Fibroblast of the conjunctiva (primary cell): Measurements from ENCODE around the gene DNMT3B.

Experiments
- DNase-seq: peaks from one replicate; pipeline ENCODE4 v3.0.0-alpha.2; 2010; ENCODE audit warnings: low read depth

The DNMT3B gene

DNA sequence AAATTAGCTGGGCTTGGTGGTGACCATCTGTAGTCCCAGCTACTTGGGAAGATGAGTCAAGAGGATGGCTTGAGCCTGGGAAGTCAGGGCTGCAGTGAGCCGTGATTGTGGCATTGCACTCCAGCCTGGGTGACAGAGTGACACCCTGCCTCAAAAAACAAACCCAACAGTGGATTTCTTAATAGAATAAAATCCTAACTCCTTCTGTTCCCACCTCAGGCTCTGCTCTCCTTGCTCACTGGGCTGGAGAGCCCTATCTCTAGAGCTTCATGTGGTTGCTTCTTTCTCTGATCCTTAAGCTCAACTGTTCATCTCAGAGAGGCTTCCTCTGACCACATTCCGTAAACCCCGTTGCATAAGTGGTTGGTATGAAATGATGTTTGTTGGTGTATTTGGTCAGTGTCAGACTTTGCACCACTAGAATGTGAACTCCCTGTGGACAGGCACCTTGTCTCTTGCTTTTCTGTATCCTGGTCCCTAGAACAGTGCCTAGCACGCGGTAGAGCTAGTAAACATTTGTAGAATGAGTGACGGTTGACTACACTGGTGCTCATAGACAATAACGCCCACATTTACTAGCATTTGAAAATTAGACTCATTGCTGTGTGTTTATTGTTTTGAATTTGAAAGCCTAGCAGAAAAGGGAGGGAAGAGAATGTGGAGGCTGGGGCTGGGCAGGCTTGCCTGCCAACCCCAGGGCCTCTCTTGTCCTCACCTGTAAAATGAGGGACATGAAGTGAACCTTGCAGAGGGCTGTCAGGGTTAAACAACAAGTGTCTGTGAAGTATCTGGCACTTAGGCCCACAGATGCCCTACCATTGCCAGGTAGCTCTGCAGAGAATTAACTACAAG, 61.8 kb downstream of the DNMT3B start:
- no peak for DNase-seq

DNA sequence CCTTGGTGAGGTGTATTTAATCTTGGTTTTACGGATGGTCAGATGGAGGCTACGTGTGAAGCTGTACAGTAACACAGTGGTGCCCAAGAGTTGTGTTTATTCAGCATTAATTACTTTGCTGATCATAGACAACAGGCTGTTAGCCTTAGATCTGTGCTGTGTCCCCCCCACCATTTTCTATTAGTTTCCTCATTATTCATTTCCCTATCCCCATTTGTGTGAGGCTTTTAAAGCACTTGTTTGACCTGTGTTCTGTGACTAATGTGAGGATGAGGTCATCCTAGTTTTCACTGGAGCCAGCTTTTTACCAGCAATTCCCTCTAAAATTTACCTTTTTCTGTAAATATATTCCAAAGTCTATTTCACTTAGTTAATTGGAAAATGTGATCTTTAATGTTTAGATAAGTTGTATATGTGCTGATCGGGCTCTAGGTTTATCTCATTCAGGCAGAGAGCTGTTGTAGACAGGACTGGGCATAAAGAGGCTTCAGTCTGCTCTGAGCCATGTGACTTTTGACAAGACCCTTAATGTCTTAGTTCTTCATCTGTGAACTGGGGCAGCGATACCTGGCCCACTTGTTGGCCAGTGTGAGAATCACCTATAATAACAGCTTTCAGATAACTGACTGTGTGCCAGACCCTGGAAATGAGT, 66.0 kb downstream of the DNMT3B start:
- DNase-seq = no peak

DNA sequence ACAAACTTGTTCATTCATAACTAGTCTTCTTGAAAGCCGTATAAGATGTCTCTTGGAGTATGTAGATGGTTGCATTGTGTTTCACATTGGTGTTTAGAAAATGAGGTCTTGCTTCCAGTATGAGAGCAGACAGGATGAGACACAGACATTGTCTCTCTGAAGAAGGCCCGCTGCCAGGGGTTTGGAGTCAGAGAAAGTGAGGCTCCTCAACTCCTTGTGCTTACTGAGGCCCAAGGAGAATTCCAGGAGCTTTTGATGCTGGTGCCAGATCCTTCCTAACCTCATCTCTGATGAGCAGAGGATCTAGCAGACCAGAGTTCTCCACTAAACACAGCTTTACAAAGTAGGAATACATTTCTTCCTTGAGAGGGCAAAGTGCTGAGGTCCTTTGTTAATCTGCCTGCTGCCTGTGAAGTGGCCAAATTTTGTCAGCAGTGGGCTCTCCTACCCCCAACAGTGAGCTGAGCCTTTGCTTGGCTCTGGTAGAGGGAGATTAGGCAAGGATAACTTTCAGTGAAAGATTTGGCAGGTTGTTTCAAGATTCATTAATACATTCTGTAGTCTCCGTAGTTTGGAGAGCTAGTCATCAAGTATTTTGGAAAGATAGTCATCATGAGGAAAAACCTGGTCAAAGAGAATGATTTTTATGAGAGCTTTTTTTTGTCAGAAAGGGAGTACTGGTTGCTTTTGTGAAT, 67.3 kb downstream of the DNMT3B start:
- DNase-seq = no peak

- no peak for DNase-seq
Observed at GRCh38 chr20:32830437-32830836, 68.3 kb downstream of the DNMT3B start.

DNA sequence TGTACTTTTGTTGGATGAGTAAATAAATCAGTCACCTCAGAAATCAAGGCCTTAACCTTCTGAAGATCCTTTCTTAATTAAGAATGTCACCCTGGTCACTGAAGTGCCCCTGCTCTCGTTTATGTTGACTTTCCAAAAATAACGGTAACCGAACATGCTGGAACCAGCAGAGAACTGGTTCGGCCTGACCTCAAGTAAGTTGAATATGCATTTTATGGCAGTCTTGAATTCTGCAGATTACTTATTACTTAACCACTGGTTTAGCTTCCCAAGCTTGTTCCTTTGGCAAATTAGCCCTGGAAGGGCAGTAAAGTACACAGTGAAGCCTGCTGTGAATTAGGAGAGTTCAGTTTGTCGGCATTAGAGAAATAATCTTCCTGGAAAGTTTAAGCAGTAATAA, 69.8 kb downstream of the DNMT3B start:
- no peak for DNase-seq

DNA sequence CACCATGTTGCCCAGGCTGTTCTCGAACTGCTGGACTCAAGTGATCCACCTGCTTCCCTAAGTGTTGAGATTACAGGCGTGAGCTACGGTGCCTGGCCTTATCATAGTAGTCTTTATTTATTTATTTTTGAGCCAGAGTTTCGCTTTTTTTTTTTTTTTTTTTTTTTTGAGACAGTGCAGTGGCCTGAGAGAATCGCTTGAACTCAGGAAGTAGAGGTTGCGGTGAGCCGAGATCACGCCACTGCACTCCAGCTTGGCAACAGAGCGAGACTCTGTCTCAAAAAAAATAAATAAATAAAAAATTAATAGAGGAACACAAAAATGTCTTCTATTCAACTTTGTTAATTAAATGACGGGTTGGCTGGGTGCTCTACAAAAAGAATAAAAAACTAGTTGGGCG, 70.5 kb downstream of the DNMT3B start:
- no peak for DNase-seq

- no peak for DNase-seq
Observed at GRCh38 chr20:32834972-32835371, 72.8 kb downstream of the DNMT3B start.

- DNase-seq = no peak
Observed at GRCh38 chr20:32837157-32837556, 75.0 kb downstream of the DNMT3B start.

DNA sequence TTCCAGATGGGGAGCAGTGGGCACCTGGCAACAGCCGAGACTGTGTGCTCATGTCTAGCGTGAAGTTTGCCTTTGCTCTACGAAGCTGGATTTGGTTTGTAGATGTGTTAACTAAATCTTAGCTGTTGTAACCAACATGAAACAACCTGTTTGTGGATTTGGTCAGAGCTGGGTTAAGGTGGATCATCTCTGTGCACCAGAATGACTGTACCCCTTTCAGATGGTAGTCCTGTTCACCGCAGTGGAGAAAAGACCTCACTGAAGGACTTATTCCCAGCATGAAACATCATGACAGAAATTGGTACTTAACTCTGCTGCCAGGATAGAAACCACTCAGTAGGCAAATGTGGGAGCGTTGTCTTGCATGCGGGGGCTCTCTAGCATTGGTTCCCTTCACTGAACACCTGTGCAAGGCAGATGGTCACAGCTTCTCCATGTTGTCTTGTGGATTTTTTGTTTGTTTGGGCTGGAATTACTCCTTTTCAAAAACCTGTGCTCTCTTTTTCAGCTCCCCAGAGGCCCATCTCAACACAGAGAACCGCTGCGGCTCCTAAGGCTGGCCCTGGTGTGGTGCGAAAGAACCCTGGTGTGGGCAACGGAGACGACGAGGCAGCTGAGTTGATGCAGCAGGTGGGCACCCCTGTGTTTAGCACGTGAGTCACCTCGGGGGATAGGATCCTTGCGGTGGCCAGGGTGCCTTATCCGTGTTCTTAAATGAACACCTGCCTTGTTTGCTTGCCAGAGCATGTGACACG, 77.2 kb downstream of the DNMT3B start:
- DNase-seq = no peak

DNA sequence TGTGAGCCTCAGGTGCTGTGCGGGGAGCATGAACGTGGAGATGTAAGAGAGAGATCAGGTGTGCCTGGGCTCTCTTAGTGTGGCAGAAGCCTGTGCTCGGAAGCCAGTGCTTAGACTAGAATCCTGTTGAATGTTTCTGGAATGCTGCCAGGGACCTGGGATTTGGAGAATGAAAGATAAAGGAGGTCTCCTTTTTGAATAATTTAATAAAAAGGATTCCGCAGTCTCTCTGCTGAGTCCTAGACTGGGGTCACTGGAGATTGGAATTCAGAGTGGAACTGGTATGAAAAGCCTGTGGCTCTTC, 77.7 kb downstream of the DNMT3B start:
- DNase-seq = no peak

- no peak for DNase-seq
Observed at GRCh38 chr20:32841174-32841573, 79.0 kb downstream of the DNMT3B start.

DNA sequence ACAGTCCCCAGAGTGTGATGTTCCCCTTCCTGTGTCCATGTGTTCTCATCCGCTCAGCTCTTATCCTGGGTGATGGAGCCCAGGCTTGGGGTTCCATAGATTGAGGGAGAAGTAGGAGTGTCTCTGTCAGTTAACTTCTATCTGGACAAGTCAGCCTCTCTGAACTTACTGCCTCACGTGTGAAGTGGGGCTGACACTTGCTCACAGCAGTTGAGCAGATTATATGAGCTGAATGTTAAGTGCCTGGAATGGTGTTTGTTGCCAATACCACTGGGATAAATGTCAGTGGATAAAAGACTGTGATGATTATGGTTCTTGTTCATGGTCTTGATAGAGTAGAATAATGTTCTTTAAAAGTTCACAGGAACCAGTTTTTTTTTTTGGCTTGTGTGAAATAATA, 79.4 kb downstream of the DNMT3B start:
- DNase-seq = no peak

- DNase-seq = no peak
Observed at GRCh38 chr20:32842688-32843524, 80.7 kb downstream of the DNMT3B start.

GRCh38 chr20:32845786-32846185, 83.6 kb downstream of the DNMT3B start:
- DNase-seq = no peak

DNA sequence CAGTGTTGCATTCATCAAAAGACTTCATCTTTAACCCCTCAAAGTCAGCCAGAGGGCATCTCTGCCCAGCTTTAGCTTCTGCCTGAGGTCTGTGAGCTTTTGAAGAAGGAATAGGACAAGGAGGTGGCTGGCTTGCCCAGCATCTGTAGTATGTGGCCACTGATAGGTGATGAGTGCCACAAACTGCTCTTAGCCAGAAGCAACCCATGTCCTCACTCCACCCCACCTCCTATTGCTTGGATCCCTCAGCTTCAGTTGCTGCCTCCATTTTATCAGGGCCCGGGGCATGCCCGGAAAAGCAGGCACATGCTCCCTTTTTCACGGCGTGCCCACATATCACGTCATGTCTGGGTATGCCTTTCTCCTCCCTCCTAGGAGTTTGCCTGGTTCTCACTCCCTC, 84.7 kb downstream of the DNMT3B start:
- no peak for DNase-seq

DNA sequence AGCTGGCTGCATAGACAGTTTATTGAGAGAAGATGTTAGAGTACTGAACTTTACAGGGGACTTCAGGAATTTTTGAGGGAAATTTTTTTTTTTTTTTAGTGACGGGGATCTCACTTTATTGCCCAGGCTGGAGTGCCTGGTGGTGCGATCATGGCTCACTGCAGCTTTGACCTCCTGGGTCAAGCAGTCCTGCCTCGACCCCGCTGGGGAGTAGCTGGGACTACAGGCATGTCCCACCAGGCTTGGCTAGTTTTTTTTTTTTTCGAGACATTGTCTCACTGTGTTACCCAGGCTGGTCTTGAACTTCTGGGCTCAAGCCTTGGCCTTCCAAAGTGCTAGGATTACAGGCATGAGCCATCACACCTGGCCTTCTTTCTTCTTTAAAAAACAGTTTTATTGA, 85.8 kb downstream of the DNMT3B start:
- no peak for DNase-seq

DNA sequence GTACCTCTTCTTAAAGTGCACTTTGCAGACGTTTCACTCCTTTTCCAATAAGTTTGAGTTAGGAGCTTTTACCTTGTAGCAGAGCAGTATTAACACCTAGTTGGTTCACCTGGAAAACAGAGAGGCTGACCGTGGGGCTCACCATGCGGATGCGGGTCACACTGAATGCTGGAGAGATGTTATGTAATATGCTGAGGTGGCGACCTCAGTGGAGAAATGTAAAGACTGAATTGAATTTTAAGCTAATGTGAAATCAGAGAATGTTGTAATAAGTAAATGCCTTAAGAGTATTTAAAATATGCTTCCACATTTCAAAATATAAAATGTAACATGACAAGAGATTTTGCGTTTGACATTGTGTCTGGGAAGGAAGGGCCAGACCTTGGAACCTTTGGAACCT, 86.7 kb downstream of the DNMT3B start:
- no peak for DNase-seq

DNA sequence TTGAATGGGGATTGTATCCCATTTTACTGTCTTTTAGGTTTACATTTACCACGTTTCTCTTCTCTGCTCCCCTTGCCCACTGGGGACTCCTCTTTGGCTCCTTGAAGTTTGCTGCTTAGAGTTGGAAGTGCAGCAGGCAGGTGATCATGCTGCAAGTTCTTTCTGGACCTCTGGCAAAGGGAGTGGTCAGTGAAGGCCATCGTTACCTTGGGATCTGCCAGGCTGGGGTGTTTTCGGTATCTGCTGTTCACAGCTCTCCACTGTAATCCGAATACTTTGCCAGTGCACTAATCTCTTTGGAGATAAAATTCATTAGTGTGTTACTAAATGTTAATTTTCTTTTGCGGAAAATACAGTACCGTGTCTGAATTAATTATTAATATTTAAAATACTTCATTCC, 87.4 kb downstream of the DNMT3B start:
- DNase-seq = no peak

GRCh38 chr20:32855387-32855786, 93.2 kb downstream of the DNMT3B start:
- no peak for DNase-seq

- DNase-seq = no peak
Observed at GRCh38 chr20:32858189-32858588, 96.0 kb downstream of the DNMT3B start.
